NCI-H2029 (cell line): ENCODE data around the gene AURKAIP1.
"Not testable (repeated sequence)": the region's sequence is repeated elsewhere in the genome, so short reads cannot be mapped to it uniquely, and the experiment has no call there.

ENCODE experiments used
- DNase-seq: peaks from one replicate; lab custom pipeline; 2025; lab: John Stamatoyannopoulos, UW

The AURKAIP1 gene

DNA sequence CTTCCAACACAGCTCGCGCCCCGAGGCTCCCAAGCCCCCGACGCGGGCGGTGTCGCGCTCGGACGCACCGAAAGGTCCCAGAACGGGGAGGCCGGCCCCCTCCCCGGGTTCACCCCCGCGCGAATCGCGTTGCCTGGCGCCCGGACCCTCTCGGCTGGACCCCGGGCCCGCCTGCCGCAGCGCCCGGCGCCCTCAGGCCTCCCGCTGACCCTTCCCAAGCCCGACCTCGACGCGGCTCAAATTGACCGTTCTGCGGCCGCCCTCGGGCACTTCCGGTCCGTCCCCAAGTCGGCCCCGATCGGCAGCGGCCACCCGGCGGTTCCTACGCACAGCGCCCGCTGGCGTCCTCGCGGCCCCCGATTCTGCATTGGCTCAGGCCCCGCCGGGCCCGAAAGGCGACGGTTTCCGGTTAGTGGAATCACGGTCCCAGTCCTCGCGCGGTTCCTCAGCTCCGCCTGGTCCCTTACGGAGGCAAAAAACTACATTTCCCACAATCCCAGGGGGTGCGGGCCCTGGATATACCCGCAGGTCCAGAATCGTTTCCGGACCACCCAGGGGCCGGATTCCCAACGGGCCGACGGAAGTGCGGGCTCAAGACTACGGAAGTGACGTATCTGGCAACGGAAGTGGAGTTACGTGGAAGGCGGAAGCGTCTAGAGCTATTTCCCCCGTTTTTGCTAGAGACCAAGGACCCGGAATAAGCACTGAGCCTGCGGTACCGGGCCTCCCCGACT, at the start of gene AURKAIP1:
TSS of gene AURKAIP1 (minus strand) at position 279 of the 734 bp plus-strand sequence. CDS start 451 bp downstream, outside the sequence.
- DNase-seq: peak; percentile 99

DNA sequence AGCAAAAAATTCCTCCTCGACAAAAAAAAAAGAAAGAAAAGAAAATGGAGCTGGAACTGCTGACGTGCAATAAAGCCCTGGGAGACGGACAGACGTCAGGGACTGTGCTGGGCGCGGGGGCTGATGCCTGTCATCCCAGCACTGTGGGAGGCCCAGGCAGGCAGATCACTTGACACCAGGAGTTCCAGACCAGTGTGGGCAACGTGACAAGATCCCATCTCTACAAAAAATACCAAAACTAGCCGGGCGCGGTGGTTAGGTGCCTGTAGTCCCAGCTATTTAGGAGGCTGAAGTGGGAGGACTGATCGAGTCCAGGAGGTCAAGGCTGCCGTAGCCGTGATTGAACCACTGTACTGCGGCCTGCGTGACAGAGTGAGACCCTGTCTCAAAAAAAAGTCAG, 49.7 kb upstream of the AURKAIP1 start:
- no peak for DNase-seq

DNA sequence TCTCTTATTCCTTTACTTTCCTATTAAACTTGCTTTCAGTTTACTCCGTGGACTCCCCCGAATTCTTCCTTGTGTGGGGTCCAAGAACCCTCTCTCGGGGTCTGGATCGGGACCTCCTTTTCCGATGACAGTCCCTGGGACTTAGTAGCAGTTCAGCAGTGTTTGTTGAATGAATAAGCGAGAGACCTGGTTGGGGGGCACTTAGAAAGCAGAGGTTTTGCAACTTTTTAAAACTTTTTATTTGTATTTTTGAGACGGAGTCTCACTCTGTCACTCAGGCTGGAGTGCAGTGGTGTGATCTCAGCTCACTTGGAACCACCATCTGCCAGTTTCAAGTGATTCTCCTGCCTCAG, 48.2 kb upstream of the AURKAIP1 start:
- no peak for DNase-seq

DNA sequence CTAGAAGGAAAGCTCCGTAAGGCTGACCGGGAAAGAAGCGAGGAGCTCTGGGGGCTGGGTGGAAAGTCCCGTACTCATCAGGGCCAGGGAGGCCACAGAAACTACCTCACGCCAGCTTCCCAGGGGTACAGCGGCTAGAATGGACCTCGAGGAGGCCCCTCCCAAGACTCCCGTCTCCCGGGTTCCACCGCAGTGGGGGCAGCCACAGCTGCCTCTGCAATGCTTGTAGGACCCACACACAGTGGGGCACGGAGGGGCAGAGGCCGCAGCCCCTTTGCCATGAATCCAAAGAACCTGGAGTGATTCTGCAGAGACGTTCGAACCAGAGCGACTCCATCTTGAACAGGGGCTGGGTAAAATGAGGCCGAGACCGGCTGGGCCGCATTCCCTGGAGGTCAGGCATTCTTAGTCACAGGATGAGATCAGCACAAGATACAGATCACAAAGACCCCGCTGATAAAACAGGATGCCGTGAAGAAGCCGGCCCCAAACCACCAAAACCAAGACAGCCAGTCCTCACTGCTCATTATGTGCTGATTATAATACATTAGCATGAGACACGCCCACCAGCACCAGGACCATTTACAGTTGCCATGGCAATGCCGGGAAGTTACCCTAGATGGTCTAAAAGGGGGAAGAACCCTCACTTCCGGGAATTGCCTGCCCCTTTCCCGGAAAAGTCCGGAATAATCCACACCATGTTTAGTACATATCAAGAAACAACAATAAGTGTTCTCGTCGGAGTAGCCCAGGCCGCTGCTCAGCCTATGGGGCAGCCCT, 47.6 kb upstream of the AURKAIP1 start:
- DNase-seq: no peak

DNA sequence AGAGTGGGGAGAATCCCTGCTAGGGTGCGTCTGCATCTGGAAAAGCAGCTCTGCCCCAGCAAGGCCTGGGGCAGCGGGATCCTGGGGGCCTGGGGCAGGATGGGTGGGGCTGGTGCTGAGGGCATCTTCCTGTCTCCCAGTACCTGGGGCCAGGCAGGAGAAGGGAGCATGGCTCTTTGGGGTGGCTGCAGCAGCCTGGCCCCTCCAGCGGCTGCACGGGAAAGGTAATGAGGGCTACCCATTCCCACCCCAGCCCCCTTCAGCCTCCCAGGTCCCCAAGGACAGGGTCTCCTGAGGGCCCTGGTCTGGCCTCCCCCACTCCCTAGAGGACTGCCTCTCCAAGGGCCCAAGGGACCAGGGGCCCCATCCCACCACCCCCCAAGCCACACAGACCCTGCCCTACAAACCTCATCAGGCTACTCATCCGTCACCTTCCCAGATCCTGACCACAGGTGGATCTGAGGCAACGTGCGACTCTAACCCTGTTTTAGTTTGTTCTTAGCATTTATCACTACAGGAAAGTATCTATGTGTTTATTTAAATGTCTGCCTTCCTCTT, 47.0 kb upstream of the AURKAIP1 start:
- DNase-seq: no peak

DNA sequence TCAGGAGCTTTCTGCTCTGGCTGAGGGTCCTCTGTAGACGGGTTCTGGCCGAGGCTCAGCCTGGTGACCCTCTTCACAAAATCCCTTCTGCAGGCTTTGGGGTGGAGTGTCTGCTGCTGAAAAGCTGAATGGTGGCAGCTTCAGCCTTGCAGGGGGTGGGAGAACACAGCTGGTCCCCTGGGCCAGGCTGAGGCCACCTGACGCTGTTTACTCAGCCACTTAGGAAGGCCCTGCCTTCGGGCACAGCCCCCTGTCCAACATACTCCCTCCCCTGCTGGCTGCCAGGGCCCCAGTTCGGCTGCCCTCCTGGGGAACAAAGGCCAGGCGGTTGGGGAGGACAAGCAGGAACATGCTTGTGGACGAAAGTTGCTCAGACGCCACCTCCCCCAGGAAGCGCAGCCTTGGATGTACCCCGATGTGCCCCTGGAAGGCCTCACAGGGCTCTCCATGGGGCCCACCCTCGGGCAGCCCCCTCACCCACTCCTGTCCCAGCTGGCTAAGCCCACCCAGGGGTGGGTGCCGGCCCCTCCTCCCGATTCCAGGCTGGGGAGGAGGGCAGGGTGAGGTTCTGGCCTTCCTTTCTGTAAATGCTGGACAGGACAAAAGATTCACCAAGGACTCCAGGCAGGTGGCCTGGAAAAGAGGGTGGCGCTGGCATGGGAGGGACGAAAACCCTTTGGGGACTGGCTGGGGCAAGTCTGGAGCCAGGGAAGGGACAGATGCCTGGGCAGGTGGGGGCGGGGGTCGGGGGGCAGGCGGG, 46.3 kb upstream of the AURKAIP1 start, which contains the start of gene ANKRD65:
TSS of gene ANKRD65 (minus strand) at position 130 of the 760 bp plus-strand sequence. CDS start 271 bp downstream, outside the sequence.
- no peak for DNase-seq

DNA sequence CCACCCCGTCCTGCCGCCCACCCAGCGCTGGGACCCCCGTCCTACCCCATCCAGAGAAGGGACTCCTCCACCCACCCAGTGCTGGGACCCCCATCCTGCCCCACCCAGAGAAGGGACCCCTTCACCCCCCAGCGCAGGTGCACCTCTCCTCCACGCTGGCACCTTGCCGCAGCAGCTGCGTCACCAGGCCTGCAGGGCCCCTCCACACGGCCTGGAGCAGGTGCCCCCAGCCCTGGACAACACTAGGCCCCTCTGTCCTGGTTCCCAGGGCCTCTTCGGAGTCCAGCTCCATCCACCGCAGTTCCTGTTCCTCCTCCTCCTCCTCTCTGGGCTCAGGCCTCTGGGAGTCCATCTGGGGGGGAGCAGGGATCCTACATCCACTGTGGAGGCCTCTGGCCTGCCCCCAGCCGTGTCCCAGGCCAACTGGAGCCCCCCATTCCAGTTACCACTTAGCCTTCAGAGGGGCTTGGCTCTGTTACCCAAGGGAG, 45.7 kb upstream of the AURKAIP1 start:
- DNase-seq: no peak

DNA sequence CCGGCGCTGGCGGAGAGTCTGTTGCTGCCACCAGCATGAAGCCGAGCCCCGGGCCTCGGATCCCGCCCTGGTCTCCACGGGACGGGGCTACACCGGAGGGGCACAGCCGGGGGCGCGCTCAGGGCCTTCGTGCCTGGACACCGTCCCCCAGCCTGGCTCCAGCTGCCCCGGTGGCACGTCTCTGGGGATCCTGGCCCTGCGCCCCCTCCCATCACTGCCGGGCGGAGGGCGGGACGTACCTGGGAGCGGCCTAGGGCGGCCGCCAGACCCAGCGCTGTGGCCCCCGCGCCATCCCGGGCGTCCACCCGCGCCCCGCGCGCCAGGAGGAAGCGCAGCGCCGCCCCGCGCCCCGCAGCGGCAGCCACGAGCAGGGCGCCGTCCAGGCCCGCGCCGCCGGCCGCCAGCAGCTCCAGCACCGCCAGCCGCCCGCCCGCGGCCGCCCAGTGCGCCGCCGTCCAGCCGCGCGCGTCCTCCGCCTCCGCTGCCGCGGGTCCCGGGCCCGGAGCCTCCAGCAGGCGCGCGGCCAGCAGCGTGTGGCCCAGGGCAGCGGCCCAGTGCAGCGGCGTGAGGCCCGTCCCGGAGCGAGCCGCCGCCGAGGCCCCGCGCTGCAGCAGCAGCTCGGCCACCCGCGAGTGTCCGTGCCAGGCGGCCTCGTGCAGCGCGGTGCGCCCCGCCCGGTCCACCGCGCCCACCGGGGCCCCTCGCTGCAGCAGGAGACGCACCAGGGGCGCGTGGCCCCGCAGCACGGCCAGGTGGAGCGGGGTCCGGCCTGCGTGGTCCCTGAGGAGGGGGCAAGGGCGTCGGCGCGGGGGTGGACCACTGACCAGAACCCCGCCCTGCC, 45.0 kb upstream of the AURKAIP1 start:
- no peak for DNase-seq

DNA sequence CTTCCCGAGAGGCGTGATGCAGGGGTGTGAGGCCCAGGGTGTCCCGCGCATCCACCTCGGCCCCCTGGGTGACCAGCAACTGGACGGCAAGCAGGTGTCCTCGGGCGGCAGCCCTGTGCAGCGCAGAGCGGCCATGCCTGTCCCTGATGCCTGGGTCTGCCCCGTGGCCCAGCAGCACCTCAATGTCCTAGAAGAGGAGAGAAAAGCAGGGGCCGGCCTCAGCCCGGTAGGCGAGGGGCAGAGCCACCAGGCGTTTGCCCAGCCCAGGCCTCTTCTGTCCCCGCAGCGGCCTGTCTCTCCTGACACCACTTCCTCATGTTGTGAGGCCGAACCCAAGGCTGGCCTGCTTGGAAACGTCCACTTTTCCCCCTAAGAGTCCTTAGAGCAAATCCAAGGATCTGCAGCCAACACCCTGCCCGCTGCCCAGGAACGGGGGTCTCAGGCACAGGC, 44.4 kb upstream of the AURKAIP1 start:
- no peak for DNase-seq

DNA sequence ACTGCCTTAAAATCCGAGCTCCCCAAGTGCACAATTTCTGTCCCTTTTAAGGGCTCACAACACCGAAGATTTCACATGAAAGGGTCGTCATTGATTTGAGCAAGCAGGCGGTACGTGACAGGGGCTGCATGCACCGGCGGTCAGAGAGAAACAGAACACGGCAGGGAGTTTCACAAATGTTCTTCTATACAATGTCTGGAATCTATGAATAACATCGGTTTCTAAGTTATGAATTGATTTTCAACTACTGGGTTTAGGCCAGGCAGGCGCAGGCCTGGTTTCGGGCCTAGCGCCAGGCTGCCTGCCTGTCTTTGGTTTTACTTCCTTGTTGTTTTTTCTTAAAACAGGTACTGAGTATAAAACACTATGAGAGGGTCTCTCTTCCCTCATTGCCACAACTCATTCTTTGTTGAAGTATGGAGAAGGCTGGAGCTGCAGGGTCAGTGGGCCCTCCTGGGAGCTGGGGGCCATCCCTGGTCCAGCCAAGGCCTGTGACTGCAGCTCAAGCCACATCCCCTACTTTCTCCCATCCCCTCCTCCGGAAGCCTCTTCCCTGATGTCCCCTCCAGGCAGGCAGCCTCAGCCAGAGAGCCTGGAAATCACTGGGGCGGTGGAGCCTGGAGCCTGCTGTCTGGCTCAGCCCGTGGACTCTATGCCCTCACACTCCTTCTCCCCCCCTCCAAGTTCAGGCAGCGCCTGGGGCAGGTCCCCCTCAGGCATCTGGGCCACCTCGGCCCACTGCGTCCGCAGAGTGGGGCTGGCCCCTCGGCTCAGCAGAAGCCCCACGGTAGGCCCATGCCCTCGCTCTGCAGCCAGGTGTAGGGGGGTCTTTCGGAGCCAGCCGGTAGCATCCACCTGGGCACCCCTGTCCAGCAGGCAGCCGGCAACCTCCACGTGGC, 43.7 kb upstream of the AURKAIP1 start:
- no peak for DNase-seq

DNA sequence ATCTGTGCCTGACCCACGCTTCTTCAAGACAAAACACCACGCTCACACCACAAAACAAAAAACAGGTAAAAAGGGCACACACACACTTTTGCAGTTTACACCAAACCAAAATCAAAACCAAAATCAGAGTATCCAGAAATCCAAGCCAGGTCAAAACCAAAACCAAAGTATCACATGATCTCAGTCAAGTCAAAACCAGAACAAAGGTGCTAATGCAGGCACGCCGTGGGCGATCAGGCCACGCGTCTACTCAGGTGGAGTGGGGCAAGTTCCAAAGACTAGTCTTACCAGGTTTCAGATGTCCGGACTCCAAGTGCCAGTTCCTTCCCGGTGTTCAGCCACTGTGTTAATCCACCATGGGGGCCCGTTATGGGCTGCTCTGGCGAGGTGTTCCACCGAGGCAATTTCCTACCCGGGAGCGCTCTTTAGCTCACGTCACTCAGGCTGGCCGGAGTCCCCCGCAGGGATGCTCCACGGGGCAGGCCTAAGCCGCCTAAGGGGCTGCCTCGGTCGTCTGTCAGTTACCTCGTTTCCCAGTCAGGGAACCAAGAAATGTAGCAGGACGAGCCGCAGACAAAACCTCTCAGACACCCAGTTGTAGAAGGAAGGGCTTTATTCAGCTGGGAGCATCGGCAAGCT, 42.9 kb upstream of the AURKAIP1 start:
- DNase-seq: not testable (repeated sequence)

DNA sequence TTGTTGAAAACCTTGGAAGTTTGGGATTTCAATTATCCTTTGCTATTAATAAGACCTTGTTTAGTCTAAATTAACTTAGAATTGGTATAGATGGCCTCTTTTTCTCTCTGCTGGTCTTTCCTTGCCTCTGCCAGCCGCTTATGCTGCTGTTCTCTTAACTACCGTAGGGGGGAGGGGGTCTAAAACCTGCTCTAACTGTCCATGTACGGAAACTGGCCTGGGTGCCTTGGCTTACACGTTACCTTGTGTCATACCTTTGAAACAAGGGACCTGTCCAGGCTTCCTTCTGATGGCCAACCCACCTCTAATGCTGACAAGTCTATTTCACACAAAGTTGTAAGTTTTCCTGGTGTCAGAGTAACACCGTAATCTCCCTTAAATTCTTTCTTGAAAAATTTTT, 42.4 kb upstream of the AURKAIP1 start:
- not testable (repeated sequence) for DNase-seq

DNA sequence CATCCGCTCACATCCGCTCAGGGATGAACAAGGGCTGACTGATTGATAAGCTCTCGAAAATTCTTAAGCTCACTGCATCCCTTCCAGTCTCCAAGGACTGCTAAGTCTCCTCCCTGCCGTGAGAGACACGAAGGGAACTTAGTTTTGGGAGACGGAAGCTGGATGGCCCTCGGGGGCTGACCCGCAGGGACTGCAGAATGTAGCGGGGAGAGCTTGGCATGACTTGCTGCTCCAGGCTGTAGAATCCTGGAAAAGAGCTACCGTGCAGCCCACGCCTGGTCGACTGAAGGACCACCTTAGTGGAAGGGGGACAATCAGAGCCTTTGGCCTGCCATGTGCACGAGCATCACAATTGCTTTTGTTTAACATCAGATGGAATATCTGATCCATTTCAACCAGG, 40.7 kb upstream of the AURKAIP1 start:
- DNase-seq: no peak

DNA sequence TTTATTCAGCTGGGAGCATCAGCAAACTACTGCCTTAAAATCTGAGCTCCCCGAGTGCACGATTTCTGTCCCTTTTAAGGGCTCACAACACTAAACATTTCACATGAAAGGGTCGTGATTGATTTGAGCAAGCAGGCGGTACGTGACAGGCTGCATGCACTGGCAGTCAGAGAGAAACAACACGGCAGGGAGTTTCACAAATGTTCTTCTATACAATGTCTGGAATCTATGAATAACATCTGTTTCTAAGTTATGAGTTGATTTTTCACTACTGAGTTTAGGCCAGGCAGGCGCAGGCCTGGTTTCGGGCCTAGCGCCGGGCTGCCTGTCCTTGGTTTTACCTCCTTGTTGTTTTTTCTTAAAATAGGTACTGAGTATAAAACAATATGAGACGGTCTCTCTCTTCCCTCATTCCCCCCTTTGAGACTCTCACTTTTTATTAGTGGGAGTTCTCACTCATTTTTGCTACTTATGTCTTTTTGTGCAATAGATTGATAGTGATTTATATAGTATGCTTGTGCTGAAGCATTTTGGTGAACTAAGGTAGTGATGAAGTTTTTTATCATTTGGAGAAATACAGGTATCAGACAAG, 37.4 kb upstream of the AURKAIP1 start:
- not testable (repeated sequence) for DNase-seq

DNA sequence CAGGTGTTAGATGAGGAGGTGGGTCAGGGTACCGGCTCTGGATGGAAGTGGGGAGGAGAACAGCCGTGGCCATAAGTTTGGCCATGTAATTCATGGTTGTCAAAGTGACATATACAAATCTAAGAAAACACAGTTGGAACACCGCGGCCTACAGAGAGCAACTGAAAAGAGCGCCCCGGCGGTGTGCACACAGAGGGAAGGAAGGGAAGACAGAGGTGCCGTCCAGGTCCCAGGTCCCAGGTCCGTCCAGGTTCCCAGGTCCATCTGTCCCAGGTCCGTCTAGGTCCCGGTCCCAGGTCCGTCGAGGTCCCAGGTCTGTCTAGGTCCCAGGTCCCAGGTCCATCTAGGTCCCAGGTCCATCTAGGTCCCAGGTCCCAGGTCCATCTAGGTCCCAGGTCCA, 36.6 kb upstream of the AURKAIP1 start:
- DNase-seq: no peak

DNA sequence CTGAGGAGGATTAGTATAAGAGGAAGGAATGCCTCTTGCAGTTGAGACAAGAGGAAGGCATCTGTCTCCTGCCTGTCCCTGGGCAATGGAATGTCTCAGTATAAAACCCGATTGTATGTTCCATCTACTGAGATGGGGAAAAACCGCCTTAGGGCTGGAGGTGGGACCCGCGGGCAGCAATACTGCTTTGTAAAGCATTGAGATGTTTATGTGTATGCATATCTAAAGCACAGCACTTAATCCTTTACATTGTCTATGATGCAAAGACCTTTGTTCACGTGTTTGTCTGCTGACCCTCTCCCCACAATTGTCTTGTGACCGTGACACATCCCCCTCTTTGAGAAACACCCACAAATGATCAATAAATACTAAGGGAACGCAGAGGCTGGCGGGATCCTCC, 35.2 kb upstream of the AURKAIP1 start:
- DNase-seq: not testable (repeated sequence)

DNA sequence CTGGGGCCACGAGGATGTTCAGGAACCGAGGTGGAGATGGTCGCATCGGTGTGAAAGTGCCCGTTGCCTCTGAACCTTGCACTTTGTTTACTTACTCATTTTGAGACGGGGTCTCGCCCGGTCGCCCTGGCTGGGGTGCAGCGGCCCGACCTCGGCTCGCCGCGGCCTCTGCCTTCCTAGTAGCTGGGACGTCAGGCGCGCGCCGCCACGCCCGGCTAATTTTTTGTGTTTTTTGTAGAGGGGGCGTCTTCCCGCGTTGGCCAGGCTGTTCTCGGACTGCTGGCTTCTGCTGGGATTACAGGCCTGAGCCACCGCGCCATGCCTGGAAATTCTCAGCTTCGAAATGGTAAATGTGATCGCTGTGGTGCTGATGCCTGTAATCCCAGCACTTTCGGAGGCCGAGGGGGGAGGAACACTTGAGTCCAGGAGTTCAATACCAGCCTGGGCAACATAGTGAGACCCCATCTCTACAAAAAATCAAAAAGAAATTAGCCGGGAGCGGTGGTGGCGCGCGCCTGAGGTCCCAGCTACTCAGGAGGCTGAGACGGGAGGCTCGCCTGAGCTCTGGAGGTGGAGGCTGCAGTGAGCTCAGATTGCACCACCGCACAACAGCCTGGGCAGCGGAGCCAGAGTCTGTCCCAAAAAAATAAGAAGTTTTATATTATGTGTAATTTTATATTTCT, 32.8 kb upstream of the AURKAIP1 start:
- no peak for DNase-seq

DNA sequence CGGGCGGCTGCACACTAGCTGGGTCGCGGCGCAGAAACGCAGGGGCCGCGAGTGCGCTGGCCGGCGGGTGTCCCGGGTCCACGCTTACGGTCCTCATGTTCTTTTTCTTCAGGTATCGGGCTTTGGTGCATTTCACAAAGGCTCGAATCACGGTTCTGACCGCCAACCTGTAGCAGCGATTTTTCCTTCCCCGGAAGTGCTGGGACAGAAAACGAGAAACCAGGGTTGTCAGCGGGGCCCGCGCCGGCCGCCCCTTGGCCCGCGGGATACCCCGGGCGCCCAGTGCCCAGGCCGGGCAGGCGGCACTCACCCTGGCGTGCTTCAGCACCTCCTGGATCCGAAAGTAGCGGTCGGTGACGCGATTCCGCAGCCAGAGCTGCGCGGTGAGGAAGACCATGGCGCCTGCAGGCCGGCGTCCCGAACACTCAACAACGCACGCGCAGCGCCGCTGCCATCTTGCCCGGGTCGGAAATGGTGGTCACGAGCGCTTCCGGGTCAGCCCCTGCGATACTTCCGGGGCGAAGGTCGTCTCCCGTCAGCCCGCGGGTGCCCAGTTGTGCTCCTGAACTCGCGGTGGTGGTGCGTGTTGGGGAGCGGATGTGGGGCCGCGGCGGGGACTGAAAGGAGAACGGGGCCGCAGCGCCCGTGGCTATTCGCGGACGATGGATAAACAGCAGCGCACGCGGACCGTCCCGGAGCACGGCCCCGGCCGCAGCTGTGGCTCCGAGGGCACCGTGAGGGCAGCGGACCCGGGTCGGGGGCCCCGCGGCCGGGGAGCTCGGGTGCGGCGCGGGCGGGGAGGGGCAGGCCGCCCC, 32.0 kb upstream of the AURKAIP1 start, which contains the start of gene MRPL20:
TSS of gene MRPL20 (minus strand) at position 473 of the 815 bp plus-strand sequence. CDS start at position 397, 76 bp downstream.
- DNase-seq: peak; percentile 89
